ENCODE data around the gene UNC5C.

UNC5C gene

DNA sequence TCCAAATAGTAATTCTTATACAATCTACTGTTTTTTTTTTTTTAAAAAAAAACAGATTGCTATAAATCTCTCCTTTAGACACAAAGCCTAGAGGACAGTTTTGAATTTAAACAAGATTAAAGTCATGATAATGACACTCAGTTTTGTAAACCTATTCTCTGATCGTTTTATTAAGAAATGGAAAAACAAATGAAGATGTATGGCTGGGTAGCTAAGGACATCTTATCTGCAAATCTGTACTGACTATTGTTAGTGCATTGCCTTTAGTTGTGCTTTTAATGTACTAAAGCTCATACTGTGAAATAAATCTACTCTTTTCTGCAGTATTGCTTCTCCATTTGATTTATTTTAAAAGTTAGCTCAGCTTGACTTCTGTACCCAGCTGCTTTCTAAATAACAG, 155.0 kb downstream of the UNC5C start:
- DNase-seq (ENCODE audit: low read depth): no peak

- DNase-seq (ENCODE audit: low read depth): no peak
These were observed 159.9 kb downstream of the UNC5C start for GRCh38 chr4:95388911-95389310.

DNA sequence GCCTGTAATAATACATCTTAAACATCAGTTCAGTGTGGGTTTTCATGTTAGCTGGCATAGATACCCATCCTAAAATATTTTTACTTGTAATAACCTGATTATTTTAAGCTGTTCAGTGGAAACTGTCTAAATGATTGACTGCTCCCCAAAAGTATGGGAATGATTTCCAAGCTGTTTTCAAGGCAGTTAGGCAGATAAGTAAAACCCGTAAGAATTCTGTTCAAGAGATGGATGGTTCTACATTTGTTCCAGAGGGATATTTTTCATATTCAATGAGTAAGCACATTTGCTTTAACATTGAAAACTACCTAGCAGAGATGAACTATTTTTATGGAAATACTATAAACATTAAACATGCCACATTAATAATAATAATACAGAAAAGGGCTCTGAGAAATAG, 161.1 kb downstream of the UNC5C start:
- DNase-seq (ENCODE audit: low read depth): no peak

- DNase-seq (ENCODE audit: low read depth): no peak
These were observed 162.4 kb downstream of the UNC5C start for GRCh38 chr4:95386410-95386809.

DNA sequence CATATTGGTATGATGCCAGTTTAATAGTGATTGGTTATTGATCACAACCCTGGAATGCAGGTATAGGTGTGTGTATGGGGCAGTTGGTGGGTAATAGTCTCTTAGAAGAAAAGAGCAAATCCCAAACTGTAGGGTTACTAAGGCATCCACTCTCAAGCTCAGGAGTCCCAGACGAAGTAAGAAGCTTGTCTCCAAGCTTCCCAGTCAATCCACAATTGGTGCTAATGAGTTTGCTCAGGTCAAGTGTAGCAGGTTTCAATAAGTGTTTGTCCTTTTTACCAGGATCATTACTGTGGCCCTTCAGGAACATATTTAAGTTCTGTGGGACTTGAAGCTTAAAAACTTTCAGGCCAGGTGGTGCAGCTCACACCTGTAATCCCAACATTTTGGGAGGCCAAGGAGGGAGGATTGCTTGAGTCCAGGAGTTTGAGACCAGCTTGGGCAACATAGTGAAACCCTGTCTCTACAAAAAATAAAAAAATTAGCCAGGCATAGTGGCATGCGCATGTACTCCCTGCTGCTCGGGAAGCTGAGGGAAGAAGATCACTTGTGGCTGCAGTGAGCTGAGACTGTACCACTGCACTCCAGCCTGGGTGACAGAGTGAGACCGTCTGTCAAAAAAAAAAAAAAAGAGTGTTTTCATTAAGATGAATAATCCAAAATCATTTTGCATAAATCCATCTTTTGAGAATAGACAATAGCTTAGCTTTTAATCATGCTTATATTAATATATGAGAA, 166.8 kb downstream of the UNC5C start:
- no peak for DNase-seq (ENCODE audit: low read depth)

DNA sequence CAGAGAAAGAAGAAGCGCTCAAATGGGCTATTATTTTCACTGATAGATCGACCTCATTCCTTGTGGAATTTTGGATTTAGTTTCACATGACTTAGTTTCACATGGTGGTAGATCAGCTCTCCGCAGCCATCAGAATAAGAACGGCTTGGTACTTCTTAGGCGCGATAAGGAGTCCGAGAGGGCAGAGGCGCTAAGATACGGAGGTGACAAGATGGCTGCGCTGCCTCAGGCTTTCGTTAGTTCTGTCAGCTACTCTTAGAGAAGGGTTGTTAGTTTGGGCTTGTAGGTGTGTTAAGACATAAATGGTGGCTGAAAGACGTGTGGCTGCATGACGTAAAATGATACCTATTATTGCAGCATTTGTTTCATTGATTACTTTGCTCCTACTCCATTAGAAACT, 169.1 kb downstream of the UNC5C start:
- DNase-seq (ENCODE audit: low read depth): no peak

DNA sequence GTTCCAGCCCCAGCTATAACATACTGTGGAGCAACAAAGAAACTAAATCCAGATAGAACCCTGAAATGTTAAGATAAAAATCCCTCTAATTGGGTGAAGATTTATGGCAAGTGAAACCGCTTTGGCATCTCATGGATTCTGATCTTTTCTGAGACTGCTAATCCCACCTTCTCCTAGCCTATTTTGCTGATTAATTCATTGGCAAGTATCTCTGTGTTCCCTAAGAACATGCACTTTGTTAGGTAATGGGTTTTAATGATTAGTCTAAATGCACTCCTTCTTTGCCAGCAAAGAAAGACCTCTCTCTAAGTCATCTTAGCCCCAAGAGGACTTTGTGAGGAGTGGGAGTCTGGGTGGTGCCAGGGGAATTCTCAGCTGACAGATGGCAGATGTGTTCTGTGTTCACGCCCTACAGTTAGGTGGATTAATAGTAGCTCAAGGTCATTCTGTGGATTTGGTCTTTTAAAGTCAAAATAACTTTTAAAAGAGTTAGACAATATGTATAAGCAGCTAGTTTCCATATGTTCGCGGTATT, 171.3 kb downstream of the UNC5C start:
- no peak for DNase-seq (ENCODE audit: low read depth)

- DNase-seq (ENCODE audit: low read depth): no peak
These were observed 177.1 kb downstream of the UNC5C start for GRCh38 chr4:95371476-95372224.

GRCh38 chr4:95367824-95368223, 180.9 kb downstream of the UNC5C start:
- DNase-seq (ENCODE audit: low read depth): no peak

DNA sequence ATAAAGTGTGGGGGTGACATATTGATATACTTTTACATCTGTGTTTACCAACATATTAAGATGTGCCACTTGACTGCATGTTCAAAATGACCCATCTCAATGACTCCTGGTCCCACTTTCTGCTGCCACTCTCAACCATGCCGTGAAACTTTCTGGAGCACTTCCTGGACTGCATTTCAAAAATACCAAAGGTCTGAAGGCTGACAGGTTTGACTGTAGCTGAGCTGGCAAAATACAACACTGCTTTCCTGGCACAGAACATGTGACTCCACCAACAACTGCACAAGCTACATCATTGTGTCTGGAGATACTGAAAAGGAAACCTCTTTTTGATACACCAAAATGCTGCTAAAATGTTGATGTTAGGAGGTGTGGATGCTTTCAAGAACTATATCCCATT, 184.8 kb downstream of the UNC5C start:
- no peak for DNase-seq (ENCODE audit: low read depth)

DNA sequence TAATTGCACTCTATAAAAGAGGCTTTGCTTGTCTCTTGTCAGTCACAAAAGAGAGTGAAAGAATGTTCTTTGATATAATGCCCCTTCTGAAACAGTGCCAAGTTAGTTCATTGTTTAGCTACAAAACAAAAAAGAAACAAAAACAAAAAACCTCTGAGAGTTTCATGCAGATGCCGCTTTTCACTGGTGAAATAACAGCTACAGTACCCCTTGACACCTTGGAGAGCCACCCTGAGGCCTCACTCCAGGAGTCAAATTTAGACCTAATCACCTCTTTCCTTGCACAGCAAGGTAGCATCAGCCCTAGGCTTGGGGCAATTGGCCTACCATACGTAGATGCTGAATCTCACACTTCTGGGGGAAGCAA, 185.2 kb downstream of the UNC5C start:
- DNase-seq (ENCODE audit: low read depth): no peak

GRCh38 chr4:95362906-95363558, 185.7 kb downstream of the UNC5C start:
- DNase-seq (ENCODE audit: low read depth): no peak

DNA sequence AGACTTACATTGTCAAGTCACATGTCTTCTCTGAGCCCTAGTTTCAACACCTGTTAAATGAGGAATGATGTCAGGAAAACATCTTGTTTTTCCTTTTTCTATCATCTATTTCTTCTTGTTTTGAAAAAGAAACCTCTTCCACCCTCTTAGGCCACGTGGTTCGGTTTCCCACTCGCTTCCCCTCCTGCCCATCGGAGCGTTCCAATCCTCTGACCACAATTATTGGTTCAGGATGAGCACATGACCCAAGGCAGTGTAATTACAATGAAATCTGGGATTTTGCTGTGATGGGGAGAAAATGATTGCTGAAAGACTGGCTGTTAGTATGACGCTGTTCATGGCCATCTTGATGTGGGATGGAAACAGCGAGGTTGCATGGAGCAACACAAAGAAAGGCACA, 186.7 kb downstream of the UNC5C start:
- DNase-seq (ENCODE audit: low read depth): no peak

DNA sequence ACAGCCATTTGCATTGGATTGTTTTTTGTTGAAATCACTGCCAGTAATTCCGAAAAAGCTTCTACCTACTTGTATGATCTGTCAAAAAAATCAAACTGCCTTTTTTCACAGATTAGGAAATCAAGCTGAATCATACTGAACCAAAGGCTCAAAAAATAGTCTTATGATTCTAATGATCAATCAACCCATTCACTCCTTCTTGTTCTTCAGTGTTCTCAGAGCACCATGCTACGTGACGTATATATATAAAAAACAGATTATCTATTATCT, 187.1 kb downstream of the UNC5C start:
- DNase-seq (ENCODE audit: low read depth): no peak

DNA sequence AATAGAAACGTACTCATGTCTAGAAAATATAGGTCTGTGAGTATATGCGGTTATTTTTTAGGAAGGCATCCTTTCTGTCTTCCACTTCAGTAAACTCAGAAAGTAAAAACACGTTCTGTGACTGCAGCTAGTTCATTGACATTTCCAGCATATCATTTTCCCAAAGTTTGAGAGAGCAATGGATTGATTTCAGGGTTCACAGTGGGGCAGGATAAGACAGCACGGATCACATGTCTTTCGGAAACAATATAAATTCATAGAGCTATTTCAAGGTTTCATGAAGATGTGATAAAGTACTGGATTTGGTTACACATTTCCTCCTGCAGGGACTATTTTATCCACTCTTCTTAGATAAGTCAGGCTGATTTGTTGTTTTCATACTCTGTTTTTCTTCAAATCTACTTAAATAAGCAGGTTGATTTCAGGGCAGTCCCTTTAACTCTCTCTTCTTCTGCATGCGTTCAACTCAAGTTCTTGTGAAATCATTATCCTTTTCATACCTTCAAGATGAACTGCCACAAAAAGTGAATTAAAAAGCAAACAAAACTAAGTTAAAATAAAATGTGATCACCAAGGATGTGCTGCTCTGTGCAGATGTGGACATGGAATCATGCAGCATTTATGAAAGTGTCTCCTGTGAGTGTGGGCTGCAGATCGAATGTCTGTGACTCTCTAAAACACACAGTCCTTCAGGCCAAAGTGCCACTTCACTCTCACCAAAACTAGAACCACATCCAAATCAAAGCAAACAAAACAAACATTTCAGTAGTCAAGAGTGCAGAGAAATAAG, 187.7 kb downstream of the UNC5C start:
- no peak for DNase-seq (ENCODE audit: low read depth)

- no peak for DNase-seq (ENCODE audit: low read depth)
These were observed 188.4 kb downstream of the UNC5C start for GRCh38 chr4:95360256-95360903.

- DNase-seq (ENCODE audit: low read depth): no peak
These were observed 190.4 kb downstream of the UNC5C start for GRCh38 chr4:95358421-95358820.

GRCh38 chr4:95355021-95355420, 193.8 kb downstream of the UNC5C start:
- no peak for DNase-seq (ENCODE audit: low read depth)

DNA sequence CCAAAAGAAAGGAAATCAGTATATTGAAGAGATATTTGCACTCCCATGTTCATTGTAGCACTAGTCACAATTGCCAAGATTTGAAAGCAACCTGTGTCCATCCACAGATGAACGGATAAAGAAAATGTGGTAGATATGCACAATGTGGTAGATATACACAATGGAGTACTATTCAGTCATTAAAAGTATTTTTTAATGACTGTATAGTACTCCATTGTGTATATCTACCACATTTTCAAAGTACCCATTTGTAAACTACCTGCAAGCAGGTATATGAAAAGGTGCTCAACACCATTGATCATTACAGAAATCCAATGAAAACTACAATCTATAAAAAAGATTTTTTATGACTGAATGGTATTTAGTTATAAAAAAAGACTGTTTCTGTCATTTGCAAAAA, 200.4 kb downstream of the UNC5C start:
- no peak for DNase-seq (ENCODE audit: low read depth)

- DNase-seq (ENCODE audit: low read depth): no peak
These were observed 205.5 kb downstream of the UNC5C start for GRCh38 chr4:95343235-95343634.

DNA sequence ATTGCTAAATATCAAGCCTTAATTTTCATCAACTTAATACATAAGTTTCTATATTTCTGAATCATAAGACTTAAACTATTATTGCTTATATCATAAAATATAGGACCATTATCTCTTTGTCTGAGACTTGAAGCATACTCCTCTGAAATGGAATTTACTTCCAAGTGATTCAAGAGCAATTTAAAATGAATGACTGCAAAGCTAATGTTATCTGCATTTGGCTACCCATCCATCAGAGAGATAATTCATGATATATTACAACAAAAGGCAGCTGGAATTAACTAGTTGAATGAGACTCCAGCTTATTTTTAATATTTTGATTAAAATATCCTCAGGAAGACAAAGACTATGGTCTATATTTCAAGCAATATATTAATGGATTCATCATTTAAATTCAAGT, 208.6 kb downstream of the UNC5C start:
- no peak for DNase-seq (ENCODE audit: low read depth)

DNA sequence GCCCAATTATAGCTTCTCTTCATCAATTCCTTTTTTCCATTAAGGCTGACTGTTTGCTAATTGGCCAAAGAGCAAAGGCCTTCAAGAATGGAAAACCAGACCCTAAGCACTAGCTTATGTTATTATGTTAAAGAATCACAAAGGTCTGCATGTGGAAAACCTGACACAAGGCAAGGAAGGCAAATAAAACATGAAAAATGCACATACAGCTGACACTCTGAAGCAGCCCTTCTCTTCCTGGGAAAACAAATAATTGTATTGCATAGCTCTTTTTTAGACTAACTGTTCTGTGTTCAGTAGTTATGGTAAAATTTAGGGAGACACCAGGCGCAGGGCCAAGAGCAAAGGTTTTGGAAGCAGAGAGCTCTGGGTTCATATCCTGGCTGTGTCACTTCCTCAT, 223.1 kb downstream of the UNC5C start:
- no peak for DNase-seq (ENCODE audit: low read depth)
